ENCODE measurements around the gene ITK. TPM values are rescaled to one million over a fixed set of nuclear protein-coding genes. Genes with fewer than 3 reads are reported as not detected.

Gene ITK
- total and polyA plus RNA-seq, 2 donors (not counting 3 experiments of a cell fraction or from before 2014, with no cell fraction given), result not detected

GRCh38 chr5:157166214-157167213 lies 14.1 kb upstream of the ITK start, which contains the start of gene GARIN3:
Gene GARIN3 (minus strand): TSS chr5:157166264. CDS start chr5:157166168, 96 bp downstream.
- BruUV-seq (replicated peaks), result no TSS peak
- FAIRE-seq (no peak), DNase-seq (ENCODE audit: low read depth, low spot score) (no peak)
- TF ChIP-seq EZH2 (IDR thresholded peaks at IDR 0.05; ENCODE audit: borderline replicate concordance, low read depth, low read length, severe bottlenecking) (no peak), GATA2 (IDR thresholded peaks at IDR 0.05; ENCODE audit: insufficient read depth, insufficient read length, low read depth, low read length) (no peak), MAX (IDR thresholded peaks at IDR 0.05; ENCODE audit: insufficient read depth, insufficient read length) (no peak), POLR2A (IDR thresholded peaks at IDR 0.05; ENCODE audit: low read depth, low read length) (no peak), POLR2AphosphoS5 (IDR thresholded peaks at IDR 0.05; ENCODE audit: insufficient read depth, low read depth, low read length) (no peak), CTCF (IDR thresholded peaks at IDR 0.05; ENCODE audit: extremely low read depth in 1 of 2, insufficient read depth in 1 of 2, low read depth in 1 of 2, low read length in 2 of 2) (no peak), FOS (IDR thresholded peaks at IDR 0.05; ENCODE audit: borderline replicate concordance, insufficient read depth, low read length) (no peak)
- Histone ChIP-seq H3K27me3 (ENCODE audit: control insufficient read depth in 2 of 2, insufficient read depth in 2 of 2, low read length in 2 of 2) (no peaks in the 10 kb centered on the region), H3K4me1 (ENCODE audit: control insufficient read depth, extremely low read depth, insufficient read depth, low read length) (no peaks in the 10 kb centered on the region), H3K4me3 (replicated peaks in 1 of 3; ENCODE audit: insufficient read depth in 1 of 3, low read depth in 1 of 3, low read length in 3 of 3) (no peak within 1 kb of the TSS), H3K4me2 (ENCODE audit: insufficient read depth, low read length) (no peak within 1 kb of the TSS), H3K9ac (replicated peaks; ENCODE audit: extremely low read depth, insufficient read depth, low read length) (no peak within 1 kb of the TSS), H2AFZ (ENCODE audit: low read depth, low read length) (no peak within 1 kb of the TSS), H3K27ac (ENCODE audit: insufficient read depth, low read depth, low read length) (no peak within 1 kb of the TSS), H4K20me1 (replicated peaks; ENCODE audit: control insufficient read depth, extremely low read depth, insufficient read depth, low read length) (no peaks in the 10 kb centered on the region), H3K36me3 (ENCODE audit: control insufficient read depth in 2 of 2, extremely low read depth in 1 of 2, insufficient read depth in 2 of 2, low read length in 2 of 2) (no peaks in the 10 kb centered on the region), H3K9me3 (replicated peaks; ENCODE audit: control insufficient read depth, insufficient read depth, low read length) (no peaks in the 10 kb centered on the region), H3K9me1 (replicated peaks; ENCODE audit: control insufficient read depth, extremely low read depth, insufficient read depth, low read length) (no peaks in the 10 kb centered on the region), H3K79me2 (ENCODE audit: control insufficient read depth, insufficient read depth, low read length) (no peaks in the 10 kb centered on the region)
- CTCF ChIA-PET, result interaction anchor here (1.0 kb wide), 2 partner anchors 11 to 18 kb away, joined by 3 to 6 read pairs; no protein-coding TSS in a partner anchor
- POLR2A ChIA-PET, result no interaction called here
- intact Hi-C loops (cut with micrococcal nuclease), result no loop called here
- dilution Hi-C loops (cut with MboI; ENCODE audit: extremely low pct_ligation_motif_present, low sequenced_read_pairs), result no loop called here

Data from endothelial cell of umbilical vein (primary cell).